ENCODE measurements around the gene FAM83B.

The FAM83B gene

DNA sequence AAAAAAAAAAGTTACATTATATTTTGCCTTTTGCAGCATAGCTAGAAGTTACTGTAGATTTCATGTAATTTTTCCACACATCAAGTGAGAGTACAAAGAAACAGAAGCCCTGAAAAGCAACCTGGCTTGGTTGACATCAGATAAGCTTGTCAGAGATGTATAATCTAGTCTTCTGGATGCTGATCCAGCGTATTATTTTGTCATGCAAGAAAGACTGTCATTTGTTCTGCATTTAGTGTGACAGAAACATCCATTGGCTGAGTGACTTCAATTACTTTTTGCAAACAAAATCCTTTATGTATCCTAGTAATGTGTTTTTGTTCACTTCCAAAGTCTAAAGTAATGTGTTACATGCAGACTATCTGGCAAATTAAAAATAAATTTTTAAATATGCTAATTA, 75.3 kb downstream of the FAM83B start:
- TF ChIP-seq ZBTB7A (IDR thresholded peaks at IDR 0.05; ENCODE audit: low read depth) (no peak), YY1 (IDR thresholded peaks at IDR 0.05; ENCODE audit: low read depth) (no peak), CEBPB (IDR thresholded peaks at IDR 0.05) (no peak), RAD21 (IDR thresholded peaks at IDR 0.05; ENCODE audit: low read depth) (no peak), EP300 (IDR thresholded peaks at IDR 0.05; ENCODE audit: borderline replicate concordance) (no peak), EGR1 (IDR thresholded peaks at IDR 0.05) (no peak), NFIC (IDR thresholded peaks at IDR 0.05) (no peak), TAF1 (IDR thresholded peaks at IDR 0.05; ENCODE audit: low read depth) (no peak), CREB1 (IDR thresholded peaks at IDR 0.05; ENCODE audit: low read depth) (no peak), TCF12 (IDR thresholded peaks at IDR 0.05; ENCODE audit: low read depth) (no peak), FOXM1 (IDR thresholded peaks at IDR 0.05; ENCODE audit: borderline replicate concordance, low read depth) (no peak), TEAD4 (IDR thresholded peaks at IDR 0.05) (no peak)
- TF ChIP-seq, protein P1, sequence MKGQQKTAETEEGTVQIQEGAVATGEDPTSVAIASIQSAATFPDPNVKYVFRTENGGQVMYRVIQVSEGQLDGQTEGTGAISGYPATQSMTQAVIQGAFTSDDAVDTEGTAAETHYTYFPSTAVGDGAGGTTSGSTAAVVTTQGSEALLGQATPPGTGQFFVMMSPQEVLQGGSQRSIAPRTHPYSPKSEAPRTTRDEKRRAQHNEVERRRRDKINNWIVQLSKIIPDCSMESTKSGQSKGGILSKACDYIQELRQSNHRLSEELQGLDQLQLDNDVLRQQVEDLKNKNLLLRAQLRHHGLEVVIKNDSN (IDR thresholded peaks at IDR 0.05) = no peak
- TF ChIP-seq, protein P2, sequence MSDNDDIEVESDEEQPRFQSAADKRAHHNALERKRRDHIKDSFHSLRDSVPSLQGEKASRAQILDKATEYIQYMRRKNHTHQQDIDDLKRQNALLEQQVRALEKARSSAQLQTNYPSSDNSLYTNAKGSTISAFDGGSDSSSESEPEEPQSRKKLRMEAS (IDR thresholded peaks at IDR 0.05) = no peak
- TF ChIP-seq, protein P3, sequence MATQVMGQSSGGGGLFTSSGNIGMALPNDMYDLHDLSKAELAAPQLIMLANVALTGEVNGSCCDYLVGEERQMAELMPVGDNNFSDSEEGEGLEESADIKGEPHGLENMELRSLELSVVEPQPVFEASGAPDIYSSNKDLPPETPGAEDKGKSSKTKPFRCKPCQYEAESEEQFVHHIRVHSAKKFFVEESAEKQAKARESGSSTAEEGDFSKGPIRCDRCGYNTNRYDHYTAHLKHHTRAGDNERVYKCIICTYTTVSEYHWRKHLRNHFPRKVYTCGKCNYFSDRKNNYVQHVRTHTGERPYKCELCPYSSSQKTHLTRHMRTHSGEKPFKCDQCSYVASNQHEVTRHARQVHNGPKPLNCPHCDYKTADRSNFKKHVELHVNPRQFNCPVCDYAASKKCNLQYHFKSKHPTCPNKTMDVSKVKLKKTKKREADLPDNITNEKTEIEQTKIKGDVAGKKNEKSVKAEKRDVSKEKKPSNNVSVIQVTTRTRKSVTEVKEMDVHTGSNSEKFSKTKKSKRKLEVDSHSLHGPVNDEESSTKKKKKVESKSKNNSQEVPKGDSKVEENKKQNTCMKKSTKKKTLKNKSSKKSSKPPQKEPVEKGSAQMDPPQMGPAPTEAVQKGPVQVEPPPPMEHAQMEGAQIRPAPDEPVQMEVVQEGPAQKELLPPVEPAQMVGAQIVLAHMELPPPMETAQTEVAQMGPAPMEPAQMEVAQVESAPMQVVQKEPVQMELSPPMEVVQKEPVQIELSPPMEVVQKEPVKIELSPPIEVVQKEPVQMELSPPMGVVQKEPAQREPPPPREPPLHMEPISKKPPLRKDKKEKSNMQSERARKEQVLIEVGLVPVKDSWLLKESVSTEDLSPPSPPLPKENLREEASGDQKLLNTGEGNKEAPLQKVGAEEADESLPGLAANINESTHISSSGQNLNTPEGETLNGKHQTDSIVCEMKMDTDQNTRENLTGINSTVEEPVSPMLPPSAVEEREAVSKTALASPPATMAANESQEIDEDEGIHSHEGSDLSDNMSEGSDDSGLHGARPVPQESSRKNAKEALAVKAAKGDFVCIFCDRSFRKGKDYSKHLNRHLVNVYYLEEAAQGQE (IDR thresholded peaks at IDR 0.05; ENCODE audit: low read depth) = no peak

DNA sequence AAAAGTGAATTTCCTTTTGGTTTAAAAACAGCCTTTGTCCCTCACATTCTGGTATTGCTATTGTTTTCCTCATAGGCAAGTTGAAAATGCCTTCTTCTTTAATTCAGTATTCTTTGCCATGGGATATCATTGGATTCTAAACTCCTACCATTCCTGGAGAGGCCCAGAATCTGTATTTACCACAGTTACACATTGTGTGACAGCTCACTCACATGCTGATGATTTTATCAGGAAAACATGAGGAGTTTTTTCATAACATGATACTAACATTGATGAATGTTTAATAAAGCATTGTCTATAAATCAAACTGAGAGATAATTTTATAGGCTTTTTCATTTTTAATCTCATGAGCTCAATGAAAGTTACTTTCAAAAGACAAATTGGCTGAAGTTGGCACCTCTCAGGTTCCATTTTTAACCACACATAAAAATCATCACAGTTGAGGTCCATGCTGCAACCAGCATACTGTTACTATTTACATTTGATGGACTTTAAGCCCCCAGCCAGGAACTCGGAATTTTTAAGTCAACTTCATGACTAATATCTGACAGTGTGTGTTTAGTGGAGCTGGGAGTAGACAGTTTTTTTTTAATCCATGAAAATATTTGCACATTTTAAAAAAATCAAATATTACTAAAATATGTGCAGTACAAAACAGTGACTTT, 82.8 kb downstream of the FAM83B start:
- TF ChIP-seq ZBTB7A (IDR thresholded peaks at IDR 0.05; ENCODE audit: low read depth) (no peak), YY1 (IDR thresholded peaks at IDR 0.05; ENCODE audit: low read depth) (no peak), NFIC (IDR thresholded peaks at IDR 0.05) (no peak), FOXM1 (IDR thresholded peaks at IDR 0.05; ENCODE audit: borderline replicate concordance, low read depth) (no peak), CREB1 (IDR thresholded peaks at IDR 0.05; ENCODE audit: low read depth) (no peak), RAD21 (IDR thresholded peaks at IDR 0.05; ENCODE audit: low read depth) (no peak), EP300 (IDR thresholded peaks at IDR 0.05; ENCODE audit: borderline replicate concordance) (no peak), TAF1 (IDR thresholded peaks at IDR 0.05; ENCODE audit: low read depth) (no peak), TEAD4 (IDR thresholded peaks at IDR 0.05) (no peak), CEBPB (IDR thresholded peaks at IDR 0.05) (no peak), EGR1 (IDR thresholded peaks at IDR 0.05) (no peak), TCF12 (IDR thresholded peaks at IDR 0.05; ENCODE audit: low read depth) (no peak)
- TF ChIP-seq, protein P3 (IDR thresholded peaks at IDR 0.05; ENCODE audit: low read depth) = no peak
- TF ChIP-seq, protein P2 (IDR thresholded peaks at IDR 0.05) = no peak
- TF ChIP-seq, protein P1 (IDR thresholded peaks at IDR 0.05) = no peak

DNA sequence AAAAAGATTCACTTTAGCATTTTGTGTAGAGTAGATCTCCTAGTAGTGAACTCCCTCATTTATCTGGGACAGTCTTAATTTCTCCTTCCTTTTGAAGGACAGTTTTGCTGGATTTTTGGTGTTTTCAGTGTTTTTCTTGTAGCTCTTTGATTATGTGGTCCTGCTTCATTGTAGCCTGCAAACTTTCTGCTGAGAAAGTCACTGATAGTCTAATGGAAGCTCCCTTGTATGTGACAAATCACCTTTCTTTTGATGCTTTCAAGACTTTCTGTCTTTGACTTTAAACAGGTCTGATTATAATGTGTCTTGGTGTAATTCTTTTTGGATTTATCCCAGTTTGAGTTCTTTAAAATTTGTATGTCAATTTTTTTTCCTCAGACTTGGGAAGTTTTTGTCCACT, 86.1 kb downstream of the FAM83B start:
- TF ChIP-seq EGR1 (IDR thresholded peaks at IDR 0.05) (no peak), RAD21 (IDR thresholded peaks at IDR 0.05; ENCODE audit: low read depth) (no peak), CREB1 (IDR thresholded peaks at IDR 0.05; ENCODE audit: low read depth) (no peak)
- TF ChIP-seq, protein P2 (IDR thresholded peaks at IDR 0.05) = no peak
- TF ChIP-seq, protein P1 (IDR thresholded peaks at IDR 0.05) = no peak

DNA sequence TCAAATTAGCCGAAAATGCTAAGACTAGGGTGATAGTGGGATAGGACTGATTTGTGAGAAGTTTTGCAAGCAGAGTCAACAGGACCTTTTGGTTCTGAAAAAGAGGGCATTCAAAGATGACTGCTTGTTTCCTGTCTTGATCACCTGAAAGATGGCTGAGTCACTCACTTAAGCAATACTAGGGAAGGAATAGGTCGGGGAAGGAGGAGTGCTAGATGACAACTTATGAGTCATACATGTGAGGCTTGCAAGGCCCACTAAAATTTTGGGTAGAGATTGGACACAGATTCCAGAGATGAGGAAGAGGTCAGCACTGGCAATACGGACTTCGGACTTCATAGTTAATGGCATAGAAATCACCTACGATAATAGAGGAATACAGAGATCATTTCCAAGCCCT, 89.2 kb downstream of the FAM83B start:
- TF ChIP-seq NFIC (IDR thresholded peaks at IDR 0.05) (no peak), CEBPB (IDR thresholded peaks at IDR 0.05) (peak; percentile 75), TCF12 (IDR thresholded peaks at IDR 0.05; ENCODE audit: low read depth) (no peak)
- TF ChIP-seq, protein P1 (IDR thresholded peaks at IDR 0.05) = no peak

DNA sequence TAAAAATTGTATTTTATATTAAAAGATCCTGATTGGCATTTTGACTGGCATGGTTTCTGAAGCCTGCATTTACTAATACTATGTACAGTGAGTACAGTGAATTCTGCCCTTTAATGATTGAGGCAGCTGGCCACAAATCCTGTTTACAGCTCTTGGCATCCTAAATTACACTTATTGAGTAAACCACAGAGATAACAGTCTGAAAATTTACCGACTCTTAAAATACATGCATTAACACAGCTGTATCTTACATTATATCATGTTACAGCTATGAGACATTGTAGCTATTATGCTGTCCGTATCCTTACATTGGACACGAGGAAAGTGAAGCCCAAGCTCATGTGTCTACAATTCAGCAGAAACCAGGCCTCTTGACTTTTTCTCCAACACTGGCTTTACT, 90.8 kb downstream of the FAM83B start:
- TF ChIP-seq, protein P3 (IDR thresholded peaks at IDR 0.05; ENCODE audit: low read depth) = no peak
- TF ChIP-seq, protein P1 (IDR thresholded peaks at IDR 0.05) = no peak
- TF ChIP-seq, protein P2 (IDR thresholded peaks at IDR 0.05) = no peak
- TF ChIP-seq EP300 (IDR thresholded peaks at IDR 0.05; ENCODE audit: borderline replicate concordance) = no peak
- no peak for TF ChIP-seq YY1 (IDR thresholded peaks at IDR 0.05; ENCODE audit: low read depth)
- no peak for TF ChIP-seq RAD21 (IDR thresholded peaks at IDR 0.05; ENCODE audit: low read depth)
- no peak for TF ChIP-seq FOXM1 (IDR thresholded peaks at IDR 0.05; ENCODE audit: borderline replicate concordance, low read depth)
- no peak for TF ChIP-seq CREB1 (IDR thresholded peaks at IDR 0.05; ENCODE audit: low read depth)
- no peak for TF ChIP-seq ZBTB7A (IDR thresholded peaks at IDR 0.05; ENCODE audit: low read depth)
- no peak for TF ChIP-seq TEAD4 (IDR thresholded peaks at IDR 0.05)
- no peak for TF ChIP-seq TCF12 (IDR thresholded peaks at IDR 0.05; ENCODE audit: low read depth)
- no peak for TF ChIP-seq NFIC (IDR thresholded peaks at IDR 0.05)
- TF ChIP-seq EGR1 (IDR thresholded peaks at IDR 0.05) = no peak
- no peak for TF ChIP-seq CEBPB (IDR thresholded peaks at IDR 0.05)
- no peak for TF ChIP-seq TAF1 (IDR thresholded peaks at IDR 0.05; ENCODE audit: low read depth)
